ENCODE data around the gene LRTM1. TPM values are rescaled to one million over a fixed set of nuclear protein-coding genes. Genes with fewer than 3 reads are reported as not detected.

LRTM1 gene
- not detected in 2 replicates for total RNA-seq (2014; rRNA removed; shearing (Covaris generic))
- not detected in 2 replicates for polyA plus RNA-seq (2014; cell fraction: nucleus; rRNA removed)

DNA sequence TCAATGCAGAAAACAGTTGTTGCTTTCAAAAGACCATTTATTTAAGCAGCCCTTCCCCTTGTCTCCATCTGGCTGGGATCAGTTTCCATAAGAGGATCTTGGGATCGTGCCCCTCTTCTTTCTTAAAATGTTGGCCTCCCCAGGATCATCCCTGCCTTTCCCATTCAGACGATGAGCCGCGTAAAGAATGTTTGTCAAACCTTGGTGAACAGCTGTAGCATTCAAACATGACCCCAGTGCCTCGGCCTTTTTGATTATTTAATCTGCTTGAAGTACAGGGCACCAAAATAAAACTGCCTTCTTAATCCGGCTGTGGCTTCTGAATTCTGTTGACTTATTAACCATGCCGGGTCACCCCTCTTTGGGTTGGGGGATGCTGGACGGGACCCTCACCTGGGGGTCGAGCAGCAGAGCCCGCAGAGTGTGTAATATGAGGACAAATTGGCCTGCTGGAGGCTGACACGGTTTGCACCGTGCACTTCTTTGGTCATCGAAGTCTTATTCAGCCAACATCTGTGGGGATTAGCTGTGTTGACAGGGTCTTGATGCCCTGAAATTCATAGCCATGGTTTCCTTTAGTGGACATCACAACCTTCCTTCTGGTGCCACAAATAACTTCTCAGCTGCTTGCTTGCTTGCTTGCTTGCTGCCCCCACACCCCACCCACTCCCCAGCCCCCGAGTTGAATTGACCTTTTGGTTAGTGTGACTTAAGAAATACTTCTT, at the start of gene LRTM1:
Gene LRTM1 (minus strand): TSS at position 14 of the 725 bp plus-strand sequence. CDS start 148 bp downstream, outside the sequence.
- DNase-seq (ENCODE audit: extremely low read depth, low read depth), result no peak

DNA sequence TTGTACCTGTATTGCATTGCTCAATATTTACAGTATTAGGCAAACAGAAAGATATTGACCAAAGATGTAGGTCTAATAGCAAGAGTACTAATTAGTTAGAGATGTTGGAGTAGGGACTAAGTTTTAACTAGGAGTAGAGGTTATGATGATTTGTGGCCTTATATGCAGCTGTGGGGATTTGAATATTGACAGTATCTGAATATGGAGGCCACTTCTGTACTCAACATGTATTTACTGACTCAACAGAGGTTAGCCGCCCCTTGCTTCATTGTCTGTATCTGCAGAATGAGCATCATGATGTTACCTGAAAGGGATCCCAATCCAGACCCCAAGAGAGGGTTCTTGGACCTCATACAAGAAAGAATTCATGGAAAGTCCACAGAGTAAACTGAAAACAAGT, 49.6 kb upstream of the LRTM1 start:
- no peak for DNase-seq (ENCODE audit: extremely low read depth, low read depth)

DNA sequence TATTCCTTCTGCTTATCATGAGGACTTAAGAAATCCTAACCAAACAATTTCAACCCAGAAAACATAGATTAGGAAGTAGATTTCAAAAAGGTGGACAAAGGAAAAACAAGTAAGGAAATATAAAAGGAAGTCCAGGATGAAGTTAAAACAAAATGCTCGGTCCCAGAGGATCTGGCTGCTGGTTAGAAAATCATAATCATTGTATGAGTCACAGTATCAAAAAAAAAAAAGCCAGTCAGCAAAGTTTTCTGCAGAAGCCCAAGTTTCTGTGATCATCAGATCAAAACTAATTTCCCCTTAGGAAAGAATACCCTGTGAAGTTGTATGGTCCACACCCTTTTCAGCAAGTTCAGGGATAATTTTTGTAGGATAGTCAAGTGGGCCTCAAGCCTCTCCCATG, 43.0 kb upstream of the LRTM1 start:
- DNase-seq (ENCODE audit: extremely low read depth, low read depth), result no peak

DNA sequence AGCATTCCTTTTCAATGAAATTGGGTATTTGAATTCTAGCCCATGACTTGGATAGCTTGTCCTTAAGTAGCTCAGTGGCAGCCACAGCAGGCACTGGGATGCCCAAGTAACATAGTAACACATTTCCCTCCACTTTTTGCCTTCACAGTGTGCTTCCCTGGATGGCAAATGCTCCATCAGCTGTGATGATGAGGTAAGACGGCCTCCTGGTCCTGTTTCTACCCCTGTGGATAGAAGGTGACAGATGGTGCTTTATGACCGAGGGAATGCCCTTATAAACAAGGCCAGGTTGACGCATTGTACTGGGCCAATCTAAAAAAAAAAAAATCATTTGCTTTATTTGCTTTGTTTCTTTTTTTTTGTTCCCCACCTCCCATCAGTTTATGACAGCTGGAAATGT, 41.8 kb upstream of the LRTM1 start:
- no peak for DNase-seq (ENCODE audit: extremely low read depth, low read depth)

DNA sequence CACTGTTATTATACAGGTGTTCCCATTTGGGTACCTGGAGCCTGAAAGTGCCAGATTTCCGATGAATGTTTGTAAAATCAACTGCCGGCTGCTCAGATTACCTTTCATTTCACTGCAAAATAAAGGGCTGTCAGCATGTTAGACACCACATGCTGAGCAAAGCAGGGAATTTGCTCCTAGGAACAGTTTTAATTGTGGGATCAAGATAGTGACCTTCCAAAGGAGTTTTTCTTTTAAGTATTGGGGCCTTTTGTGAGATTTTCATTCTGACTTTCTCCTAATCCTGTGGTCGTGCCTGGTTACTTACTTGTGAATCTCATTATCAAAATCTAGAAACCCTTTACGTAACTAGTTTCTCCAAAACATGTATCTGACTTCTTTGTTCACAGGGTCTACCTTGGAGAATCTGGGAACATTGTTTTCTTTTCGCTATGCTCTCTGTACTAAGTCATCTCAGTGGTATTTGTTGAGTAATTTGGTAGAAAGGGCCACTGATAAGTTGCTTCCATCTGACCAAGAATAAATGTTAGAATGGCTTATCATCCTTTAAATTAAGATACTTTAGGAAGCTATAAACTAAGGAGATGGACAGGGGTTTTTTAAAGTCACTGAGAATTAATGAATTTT, 40.8 kb upstream of the LRTM1 start:
- no peak for DNase-seq (ENCODE audit: extremely low read depth, low read depth)

DNA sequence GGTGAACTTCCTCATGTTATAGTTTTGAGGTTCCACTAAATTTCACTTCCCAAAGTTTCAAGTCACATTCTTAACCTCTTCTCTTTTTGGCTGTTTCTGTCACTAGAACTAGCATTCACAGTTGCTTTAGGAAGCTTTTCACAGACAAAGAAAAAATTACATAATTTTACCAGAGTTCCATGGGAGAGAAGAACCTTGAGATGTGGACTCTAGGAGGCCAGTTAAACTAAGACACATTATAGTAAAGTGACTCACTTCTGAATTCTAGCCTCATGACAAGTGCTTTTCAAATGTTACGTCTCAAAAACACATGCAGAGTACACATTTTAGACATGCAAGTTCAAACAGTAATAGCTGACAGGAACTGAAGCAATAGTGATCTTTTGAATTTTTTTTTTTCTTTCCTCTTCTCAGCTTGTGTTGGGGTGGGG, 39.9 kb upstream of the LRTM1 start:
- DNase-seq (ENCODE audit: extremely low read depth, low read depth), result no peak

DNA sequence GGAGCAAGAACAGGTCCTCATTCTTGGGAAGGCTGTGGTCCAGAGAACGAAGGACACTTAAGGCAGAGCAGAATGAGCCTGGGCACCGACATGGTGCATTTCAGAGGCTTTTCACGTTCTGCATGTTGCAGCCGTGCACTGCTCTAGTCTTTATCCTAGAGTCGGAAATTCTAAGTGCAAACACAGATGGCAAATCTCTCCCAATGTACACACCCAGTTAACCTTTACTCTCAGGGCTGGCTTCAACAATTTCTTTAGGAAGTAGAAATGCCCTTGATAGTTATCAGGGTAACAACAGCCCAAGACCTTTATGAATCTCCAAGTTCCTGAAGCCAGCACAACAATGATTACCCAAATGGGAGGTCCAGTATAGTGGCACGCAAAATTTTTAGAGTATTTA, 39.1 kb upstream of the LRTM1 start:
- no peak for DNase-seq (ENCODE audit: extremely low read depth, low read depth)

DNA sequence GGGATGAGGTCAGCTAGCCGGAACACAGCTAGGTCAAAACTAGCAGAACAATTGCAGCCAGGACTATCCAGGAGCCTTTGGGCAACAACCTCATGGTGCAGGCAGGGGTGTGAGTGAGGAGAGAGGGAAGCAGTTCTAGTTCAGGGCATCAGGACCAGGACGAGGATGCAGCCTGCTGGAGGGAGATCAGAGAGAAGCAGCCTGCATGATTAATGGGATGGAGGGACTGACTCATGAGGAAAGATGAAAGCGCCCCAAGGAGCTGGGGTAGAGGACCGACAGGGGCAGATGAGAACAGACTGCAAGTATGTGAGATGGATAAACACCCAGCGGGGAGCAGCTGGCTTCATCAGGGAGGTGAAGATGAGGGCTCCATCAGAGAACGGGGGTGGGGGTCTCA, 37.9 kb upstream of the LRTM1 start:
- no peak for DNase-seq (ENCODE audit: extremely low read depth, low read depth)

DNA sequence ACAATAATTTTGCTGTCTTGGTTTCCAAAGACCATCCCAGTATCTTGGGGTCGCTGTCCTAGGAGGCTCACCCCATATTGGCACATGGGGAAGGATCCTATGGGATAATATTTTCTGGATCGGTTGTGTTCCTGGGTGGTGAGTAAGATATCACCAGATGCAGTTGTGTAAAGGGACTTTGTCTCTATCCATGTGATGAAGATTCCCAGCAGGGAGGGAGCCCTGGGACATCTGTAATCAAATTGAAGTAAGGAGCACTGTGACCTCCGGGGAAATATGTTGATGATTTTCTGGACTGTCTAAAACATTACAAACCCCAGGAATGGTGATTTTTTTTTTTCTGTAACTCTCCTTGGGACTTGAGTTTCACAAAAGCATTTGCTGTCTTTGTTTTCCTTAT, 36.2 kb upstream of the LRTM1 start:
- no peak for DNase-seq (ENCODE audit: extremely low read depth, low read depth)

DNA sequence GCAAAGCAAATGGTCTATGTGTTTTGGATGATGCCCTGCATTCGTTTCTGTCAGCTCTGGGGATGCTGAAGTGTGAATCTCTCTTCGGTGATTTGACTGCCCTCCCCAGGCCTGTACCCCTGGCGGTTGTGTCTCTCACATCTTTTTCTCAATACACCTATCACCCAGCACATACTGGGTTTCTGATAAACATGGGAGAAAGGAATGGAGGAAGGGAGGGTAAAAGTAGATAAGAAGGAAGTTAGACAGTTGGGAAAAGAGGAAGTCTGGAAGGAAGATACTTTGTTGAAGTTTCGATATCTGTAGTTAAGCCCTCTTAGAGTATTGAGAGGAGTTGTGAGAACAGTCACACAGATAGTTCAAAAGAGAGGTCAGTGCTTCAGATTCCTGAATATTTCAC, 35.8 kb upstream of the LRTM1 start:
- DNase-seq (ENCODE audit: extremely low read depth, low read depth), result no peak

DNA sequence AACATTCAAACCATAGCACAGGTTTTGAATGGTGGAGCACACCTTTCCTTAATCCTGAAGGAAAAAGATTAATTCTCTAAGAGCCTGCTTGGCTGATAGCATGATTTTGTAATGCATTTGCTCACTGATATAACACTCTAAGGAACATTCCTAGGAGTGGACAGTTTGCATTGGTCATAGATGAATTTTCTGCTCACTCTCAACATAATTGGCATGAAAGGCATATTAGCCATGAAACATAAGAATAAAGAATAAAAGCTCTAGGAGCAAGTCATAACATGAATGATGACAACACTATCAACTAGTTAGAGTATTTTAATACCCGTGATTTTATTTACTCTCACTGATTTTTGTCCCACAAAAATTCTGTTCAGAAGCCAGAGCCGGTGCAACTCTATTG, 34.3 kb upstream of the LRTM1 start:
- no peak for DNase-seq (ENCODE audit: extremely low read depth, low read depth)

DNA sequence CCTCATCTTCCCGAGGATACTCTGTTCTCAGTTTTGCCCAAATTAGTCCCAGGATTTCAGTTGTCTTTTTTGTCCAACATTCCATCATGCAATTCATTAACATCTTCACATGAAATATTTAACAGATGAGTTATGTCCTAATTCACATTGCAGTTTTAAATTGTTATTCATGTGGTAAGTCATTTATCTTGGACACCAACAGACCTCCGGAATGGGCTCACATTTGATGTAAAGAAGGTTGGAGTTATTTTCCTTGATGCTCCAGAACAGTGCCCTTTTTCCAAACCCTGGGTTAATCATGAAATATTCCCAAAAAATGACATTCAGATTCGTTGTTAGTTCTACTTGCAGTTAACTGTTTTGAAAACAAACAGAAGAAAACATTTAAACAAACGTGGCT, 32.8 kb upstream of the LRTM1 start:
- DNase-seq (ENCODE audit: extremely low read depth, low read depth), result no peak

DNA sequence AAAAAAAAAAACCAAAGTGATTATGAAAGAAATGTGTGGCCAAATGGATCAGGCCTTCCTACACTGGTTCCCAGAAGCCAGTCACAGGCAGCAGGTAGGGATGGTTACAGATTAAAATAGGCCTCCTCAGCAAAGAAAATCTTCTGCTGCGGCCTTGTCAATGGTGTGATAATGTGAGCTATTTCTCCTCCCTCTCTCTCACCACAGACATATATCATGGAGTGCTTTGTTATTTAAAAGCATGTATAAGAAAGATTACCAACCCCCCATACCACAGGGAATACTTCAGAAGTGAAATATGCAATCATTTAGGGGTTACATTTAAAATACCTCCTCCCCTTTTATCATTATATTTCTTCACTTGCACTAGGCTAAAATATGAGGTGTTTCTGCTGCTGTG, 32.2 kb upstream of the LRTM1 start:
- DNase-seq (ENCODE audit: extremely low read depth, low read depth), result no peak

DNA sequence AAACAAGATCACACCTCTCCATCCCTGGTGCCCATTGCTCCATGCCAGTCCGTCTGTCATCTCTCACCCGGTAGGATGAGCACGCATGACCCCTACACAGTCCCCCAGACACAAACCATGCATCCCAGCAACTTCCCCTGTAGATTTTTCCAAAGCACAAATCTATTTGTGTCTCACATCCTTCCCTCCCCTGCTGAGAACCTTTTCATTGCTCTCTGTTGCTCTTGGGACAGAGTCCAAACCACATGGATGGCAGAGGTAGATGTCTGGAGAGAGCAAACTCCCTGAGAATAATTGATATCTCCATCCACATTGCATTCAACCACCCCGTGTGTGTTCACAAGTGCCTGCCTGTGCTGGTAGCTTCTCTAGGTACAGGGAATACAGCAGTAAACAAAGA, 29.9 kb upstream of the LRTM1 start:
- no peak for DNase-seq (ENCODE audit: extremely low read depth, low read depth)

DNA sequence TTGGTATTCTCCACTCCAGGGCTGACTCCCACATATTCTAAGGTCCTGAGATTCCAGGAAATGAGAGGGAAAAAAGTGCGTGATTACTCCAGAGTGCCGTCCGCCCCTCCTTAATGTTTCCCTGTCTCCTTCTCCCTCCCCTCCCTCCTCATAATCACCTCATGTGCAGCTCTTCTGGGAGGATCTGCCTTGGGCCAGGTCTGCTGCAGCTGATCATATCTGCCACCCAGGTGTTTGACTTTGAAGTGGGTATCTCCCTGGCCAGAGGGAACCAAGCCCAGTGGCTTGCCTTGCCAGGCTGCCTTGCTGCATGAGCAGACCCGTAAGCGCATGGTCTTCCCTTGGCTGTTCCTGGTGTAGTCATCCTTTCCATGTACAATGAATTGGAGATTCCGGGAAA, 28.1 kb upstream of the LRTM1 start:
- DNase-seq (ENCODE audit: extremely low read depth, low read depth), result no peak

DNA sequence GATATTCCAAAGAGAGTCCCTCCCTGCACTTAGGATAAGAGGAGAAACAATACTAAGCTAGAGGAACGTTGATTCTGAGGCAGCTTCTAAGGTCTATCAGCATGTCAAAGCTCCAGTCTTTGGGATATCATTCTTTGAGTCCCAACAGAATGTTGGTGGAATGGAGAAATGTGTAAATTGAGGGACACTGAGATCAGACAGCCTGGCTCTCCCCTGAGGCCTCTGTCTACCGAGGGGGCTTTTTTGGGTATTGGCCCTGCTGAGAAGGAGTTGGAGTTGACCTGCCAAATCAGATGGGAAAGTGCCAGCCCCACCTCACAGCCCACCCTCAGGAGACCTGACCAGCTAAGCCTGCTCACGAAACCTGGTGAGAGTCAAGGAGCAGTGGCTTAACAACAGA, 27.6 kb upstream of the LRTM1 start:
- DNase-seq (ENCODE audit: extremely low read depth, low read depth), result no peak

DNA sequence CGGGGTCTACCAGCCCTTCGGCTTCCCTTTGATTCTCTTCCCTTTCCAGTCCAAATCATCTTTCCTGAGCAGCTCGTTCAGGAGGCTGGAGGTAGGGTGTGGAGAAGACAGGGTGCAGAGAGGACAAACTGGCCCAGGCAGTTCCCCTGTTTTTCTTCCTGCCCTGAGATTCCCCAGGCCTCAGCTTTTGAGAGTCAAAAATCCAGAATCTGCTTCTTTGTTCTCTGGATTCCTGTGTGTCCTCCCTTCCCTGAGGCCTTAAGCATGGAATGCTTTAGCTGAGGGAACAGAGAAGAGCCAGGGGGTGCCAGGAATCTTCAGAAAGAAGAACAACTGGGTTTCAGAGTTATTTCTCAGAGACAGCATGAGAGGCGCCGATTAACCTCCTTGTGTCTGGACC, 26.7 kb upstream of the LRTM1 start:
- no peak for DNase-seq (ENCODE audit: extremely low read depth, low read depth)

DNA sequence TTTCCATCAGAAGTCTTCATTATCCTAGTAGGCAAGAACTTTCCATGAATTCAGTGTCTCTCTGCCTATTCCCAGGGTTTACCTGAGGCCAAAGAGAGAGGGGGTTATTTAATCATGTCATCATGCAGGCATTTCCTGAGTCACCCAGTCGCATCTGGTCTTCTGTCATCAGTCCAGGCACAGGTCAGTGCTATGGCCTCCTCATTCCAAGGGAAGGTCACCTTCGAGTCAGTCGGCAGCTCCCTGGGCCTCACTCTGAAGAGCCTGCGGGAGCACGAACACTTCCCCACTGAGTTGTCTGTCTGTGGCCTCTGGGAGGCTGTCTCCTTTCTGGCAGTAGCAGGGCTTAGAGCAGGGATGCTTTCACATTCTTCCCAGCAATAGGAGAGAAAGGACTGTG, 26.2 kb upstream of the LRTM1 start:
- no peak for DNase-seq (ENCODE audit: extremely low read depth, low read depth)

DNA sequence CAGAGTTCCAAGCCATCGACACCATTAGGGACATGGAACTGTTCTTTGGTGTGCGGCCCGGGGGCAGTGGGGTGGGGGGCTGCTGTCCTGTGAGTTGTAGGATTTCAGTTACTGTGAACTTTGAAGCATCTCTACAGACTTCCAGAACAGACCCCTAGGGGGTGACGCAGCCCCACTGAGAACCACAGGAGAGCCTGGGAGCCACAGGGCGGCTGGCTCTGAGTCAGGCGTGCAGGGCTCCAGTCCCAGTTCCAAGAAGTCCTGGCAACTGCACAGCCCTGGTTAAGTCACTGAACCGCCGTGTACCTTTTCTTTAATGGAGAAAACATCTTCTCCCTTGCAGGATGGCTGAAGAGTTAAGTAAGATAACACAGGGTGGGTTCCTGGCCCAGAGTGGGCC, 23.5 kb upstream of the LRTM1 start:
- DNase-seq (ENCODE audit: extremely low read depth, low read depth), result no peak

DNA sequence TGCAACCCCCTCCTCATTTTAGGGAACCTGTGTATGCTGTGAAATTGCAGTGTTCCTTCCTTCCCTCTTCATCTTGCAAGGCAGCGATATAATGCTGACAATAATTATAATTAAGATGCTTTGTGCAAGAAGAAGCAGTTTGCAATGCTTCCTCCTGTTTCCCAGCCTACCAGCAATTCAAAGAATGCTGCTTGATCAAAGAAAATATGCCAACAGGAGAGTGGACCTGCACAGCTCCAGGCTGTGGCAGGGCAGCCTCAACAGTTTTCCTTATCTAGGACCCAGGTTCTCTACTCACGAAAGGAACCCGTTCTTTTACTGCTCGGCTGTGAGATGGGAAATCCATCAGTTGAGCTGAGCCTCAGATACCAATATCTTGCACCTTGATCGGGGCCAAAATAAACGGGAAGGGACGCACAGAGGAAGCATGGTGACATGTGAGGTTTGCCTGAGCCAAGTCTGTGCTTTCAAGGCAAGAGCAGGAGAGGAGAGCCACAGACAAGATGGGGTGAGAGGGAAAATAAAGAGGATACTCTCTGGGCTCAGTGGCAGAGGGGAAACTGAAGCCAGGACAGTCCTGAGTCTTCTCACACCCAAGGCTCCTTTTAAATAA, 22.6 kb upstream of the LRTM1 start:
- DNase-seq (ENCODE audit: extremely low read depth, low read depth), result no peak

DNA sequence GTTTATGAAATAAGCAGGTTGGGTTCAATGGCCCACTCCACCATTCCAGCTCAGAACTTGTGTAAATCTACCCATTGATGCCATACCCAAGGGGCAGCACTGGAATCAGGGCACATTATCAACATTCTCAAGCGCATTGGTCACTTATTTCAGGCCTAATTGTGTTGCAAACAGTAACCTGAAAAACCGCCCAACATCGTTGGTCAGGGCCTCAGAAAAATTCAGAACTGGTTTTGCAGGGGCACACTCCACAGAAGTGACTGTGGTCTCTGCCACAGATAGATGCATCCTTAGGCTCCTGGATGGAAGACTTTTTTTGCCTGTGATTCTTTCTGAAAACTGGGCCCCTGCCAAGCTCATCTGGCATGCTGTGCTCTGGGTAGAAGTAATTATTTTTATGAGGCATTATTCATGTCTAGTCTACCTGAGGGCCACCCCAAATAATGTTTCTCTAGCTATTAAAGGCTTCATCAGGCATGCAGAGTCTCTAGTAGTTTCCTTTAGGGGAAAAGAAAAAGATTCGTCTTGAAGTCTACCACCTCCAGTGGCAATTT, 21.7 kb upstream of the LRTM1 start:
- DNase-seq (ENCODE audit: extremely low read depth, low read depth), result no peak

Data from NCI-H460 (cell line).